ENCODE results near the gene RPLP2.

DNA sequence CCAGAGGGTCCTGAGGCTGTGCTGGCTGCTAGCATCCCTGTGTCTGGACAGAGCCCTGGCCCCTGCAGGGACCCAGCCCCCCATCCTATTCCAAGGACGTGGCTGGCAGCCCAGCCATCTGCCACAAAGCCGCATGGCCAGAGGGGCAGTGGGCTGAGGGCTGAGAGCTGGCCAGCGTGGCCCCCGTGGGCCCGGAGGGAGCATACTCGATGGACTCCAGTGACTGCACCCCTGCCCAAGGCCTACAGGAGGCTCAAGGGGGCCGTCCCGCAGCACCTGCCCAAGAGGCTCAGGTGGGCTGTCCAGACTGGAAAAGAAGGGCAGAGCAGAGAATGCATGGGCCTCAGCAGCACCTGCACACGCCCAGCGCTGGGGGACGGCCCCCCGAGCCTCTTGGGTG, 46.0 kb downstream of the RPLP2 start:
- TF ChIP-seq POLR2AphosphoS5 (IDR thresholded peaks at IDR 0.05; ENCODE audit: low read depth, low read length) = no peak
- no peak for TF ChIP-seq POU2F2 (IDR thresholded peaks at IDR 0.05; ENCODE audit: low read depth, low read length)
- TF ChIP-seq POLR2A (IDR thresholded peaks at IDR 0.05; ENCODE audit: low read depth, low read length) = no peak
- TF ChIP-seq TAF1 (IDR thresholded peaks at IDR 0.05; ENCODE audit: low read depth, low read length) = no peak
- no peak for TF ChIP-seq SPI1 (IDR thresholded peaks at IDR 0.05; ENCODE audit: low read depth, low read length)
- TF ChIP-seq PAX5 (IDR thresholded peaks at IDR 0.05; ENCODE audit: insufficient read depth, low read length, severe bottlenecking) = no peak

All from GM12891 (cell line).